ENCODE results near the gene ATF5. TPM values are rescaled to one million over a fixed set of nuclear protein-coding genes. Genes with fewer than 3 reads are reported as not detected.

Gene ATF5
- total RNA-seq, 1 donor from 2014 or later, result 35.5 TPM

GRCh38 chr19:49929611-49930482 is 842 bp downstream of the ATF5 start:
- Mint-ChIP-seq H3K27ac (ENCODE audit: unreplicated experiment) (peak overlapping the region; percentile 93), H3K4me1 (ENCODE audit: low read depth, unreplicated experiment) (peaks cover 5% of the 10 kb centered on the region), H3K27me3 (ENCODE audit: low read depth, unreplicated experiment) (no peaks in the 10 kb centered on the region), H3K36me3 (ENCODE audit: low read depth, unreplicated experiment) (peaks cover 23% of the 10 kb centered on the region), H3K9me3 (ENCODE audit: unreplicated experiment) (peaks cover 2% of the 10 kb centered on the region), H3K4me3 (ENCODE audit: unreplicated experiment) (peak overlapping the region; percentile 97)
- peaks cover 24% of the 10 kb centered on the region for H4K20me1 ChIP-seq (ENCODE audit: insufficient read depth, low read length)
- FAIRE-seq (no peak), DNase-seq (ENCODE audit: low read depth) (peak; percentile 91)
- H3K9me3 ChIP-seq (ENCODE audit: insufficient read depth, low read depth, low read length), result no peaks in the 10 kb centered on the region
- TF ChIP-seq CTCF (IDR thresholded peaks at IDR 0.05; ENCODE audit: insufficient read depth, low read depth, low read length), result no peak
- TF ChIP-seq EZH2 (IDR thresholded peaks at IDR 0.05; ENCODE audit: insufficient read depth, low read length), result no peak
- peak overlapping the region; percentile 87 for H3K4me3 ChIP-seq (ENCODE audit: insufficient read depth, low read depth, low read length)
- H3K36me3 ChIP-seq (ENCODE audit: insufficient read depth, low read length), result peaks cover 6% of the 10 kb centered on the region
- H2AFZ ChIP-seq (ENCODE audit: low read depth, low read length), result peak overlapping the region; percentile 91
- H3K27me3 ChIP-seq (ENCODE audit: insufficient read depth, low read length), result no peaks in the 10 kb centered on the region
- peak overlapping the region; percentile 92 for H3K9ac ChIP-seq (ENCODE audit: low read length)
- peaks cover 42% of the 10 kb centered on the region for H3K79me2 ChIP-seq (ENCODE audit: insufficient read depth, low read length)
- H3K4me2 ChIP-seq (ENCODE audit: low read length), result peak overlapping the region; percentile 98
- peak overlapping the region; percentile 88 for H3K27ac ChIP-seq (ENCODE audit: low read depth, low read length)
- peaks cover 6% of the 10 kb centered on the region for H3K4me1 ChIP-seq (ENCODE audit: insufficient read depth, low read length)

- Histone ChIP-seq H3K4me3 (ENCODE audit: insufficient read depth, low read depth, low read length) (peak overlapping the region; percentile 43), H4K20me1 (ENCODE audit: insufficient read depth, low read length) (peaks cover 17% of the 10 kb centered on the region), H3K79me2 (ENCODE audit: insufficient read depth, low read length) (peaks cover 35% of the 10 kb centered on the region), H3K4me1 (ENCODE audit: insufficient read depth, low read length) (peaks cover 6% of the 10 kb centered on the region), H3K27me3 (ENCODE audit: insufficient read depth, low read length) (no peaks in the 10 kb centered on the region), H3K36me3 (ENCODE audit: insufficient read depth, low read length) (peaks cover 4% of the 10 kb centered on the region), H3K9me3 (ENCODE audit: insufficient read depth, low read depth, low read length) (no peaks in the 10 kb centered on the region), H3K27ac (ENCODE audit: low read depth, low read length) (no peak overlapping the region), H3K9ac (ENCODE audit: low read length) (no peak overlapping the region), H2AFZ (ENCODE audit: low read depth, low read length) (no peak overlapping the region), H3K4me2 (ENCODE audit: low read length) (peak overlapping the region; percentile 98)
- H3K4me1 Mint-ChIP-seq (ENCODE audit: low read depth, unreplicated experiment), result peaks cover 5% of the 10 kb centered on the region
- TF ChIP-seq EZH2 (IDR thresholded peaks at IDR 0.05; ENCODE audit: insufficient read depth, low read length), result no peak
- TF ChIP-seq CTCF (IDR thresholded peaks at IDR 0.05; ENCODE audit: insufficient read depth, low read depth, low read length), result no peak
- H3K9me3 Mint-ChIP-seq (ENCODE audit: unreplicated experiment), result peaks cover 2% of the 10 kb centered on the region
- peak overlapping the region; percentile 97 for H3K4me3 Mint-ChIP-seq (ENCODE audit: unreplicated experiment)
- peaks cover 23% of the 10 kb centered on the region for H3K36me3 Mint-ChIP-seq (ENCODE audit: low read depth, unreplicated experiment)
- H3K27ac Mint-ChIP-seq (ENCODE audit: unreplicated experiment), result peak overlapping the region; percentile 93
- no peaks in the 10 kb centered on the region for H3K27me3 Mint-ChIP-seq (ENCODE audit: low read depth, unreplicated experiment)
- FAIRE-seq (no peak), DNase-seq (ENCODE audit: low read depth) (no peak)
Observed at GRCh38 chr19:49930483-49931011, 1.5 kb downstream of the ATF5 start.

Measured in astrocyte (in vitro differentiated cells and primary cell).